Spleen (tissue), 11 donors: Measurements from ENCODE around the gene PCCB. TPM values are rescaled to one million over a fixed set of nuclear protein-coding genes. Genes with fewer than 3 reads are reported as not detected.

ENCODE experiments used
- DNase-seq: peaks from one replicate; pipeline ENCODE4 v3.0.0-alpha.2; 2020
- H3K27ac ChIP-seq, 8 donors: fragments of 200-600 bp; sonication (generic) in 7 of 8; 1 replicate in 4 of 8; 2 replicates in 4 of 8; pipeline versions ENCODE4 v1.5.0 to v1.8.0; 2016 to 2021; ENCODE audit warnings: inconsistent platforms in 4 of 8, mild to moderate bottlenecking in 4 of 8, moderate library complexity in 1 of 8
- H3K27me3 ChIP-seq, 7 donors: fragments of 200-600 bp; sonication (generic) in 6 of 7; replicated peaks in 1 of 7; 1 replicate in 4 of 7; 2 replicates in 3 of 7; pipeline versions ENCODE4 v1.5.0 to v1.8.0; 2016 to 2021; ENCODE audit warnings: inconsistent platforms in 3 of 7, mild to moderate bottlenecking in 1 of 7
- H3K36me3 ChIP-seq, 6 donors: fragments of 200-600 bp; sonication (generic) in 5 of 6; 1 replicate in 4 of 6; 2 replicates in 2 of 6; pipeline versions ENCODE4 v1.5.0 to v1.8.0; 2016 to 2021; ENCODE audit warnings: inconsistent platforms in 2 of 6
- H3K4me1 ChIP-seq, 6 donors: fragments of 200-600 bp; sonication (generic) in 5 of 6; 1 replicate in 3 of 6; 2 replicates in 3 of 6; pipeline versions ENCODE4 v1.5.0 to v1.8.0; 2016 to 2021; ENCODE audit warnings: inconsistent platforms in 3 of 6
- H3K4me3 ChIP-seq, 8 donors: fragments of 200-600 bp; sonication (generic) in 7 of 8; 1 replicate in 4 of 8; 2 replicates in 4 of 8; pipeline versions ENCODE4 v1.5.0 to v1.8.0; 2016 to 2021; ENCODE audit warnings: inconsistent platforms in 4 of 8, mild to moderate bottlenecking in 4 of 8, moderate library complexity in 2 of 8
- H3K9me3 ChIP-seq, 8 donors: fragments of 200-600 bp; sonication (generic) in 7 of 8; 1 replicate in 4 of 8; 2 replicates in 4 of 8; pipeline versions ENCODE4 v1.5.0 to v1.8.0; 2016 to 2021; ENCODE audit warnings: inconsistent platforms in 4 of 8
- POLR2A ChIP-seq, 3 donors: fragments of 450-650 bp; IDR thresholded peaks; one replicate each; pipeline ENCODE4 v1.5.1; 2017; ENCODE audit warnings: antibody characterized with exemption in 3 of 3, mild to moderate bottlenecking in 1 of 3
- POLR2AphosphoS5 ChIP-seq, 3 donors: sonication (generic); formaldehyde crosslinking; IDR thresholded peaks; one replicate each; pipeline ENCODE4 v1.5.1; 2017; ENCODE audit warnings: antibody characterized with exemption in 3 of 3
- WGBS, 5 donors: extraction: QIAGEN DNeasy Blood & Tissue Kit in 3 of 5; methylation state at CpG; one replicate each; pipeline versions ENCODE4 v1.1.5 to v1.1.7; 2013 to 2018; 5-methylcytosine and 5-hydroxymethylcytosine counted together
- intact Hi-C: fragments of 100-400 bp; cut with DNase I; formaldehyde crosslinking; loops from one replicate; pipeline ENCODE4 v1.15.0; 2023; ENCODE audit warnings: low total_unique reads
- polyA plus RNA-seq, 3 donors: library from polyadenylated mRNA; stranded (reverse); fragments of 200-250 nt; gene quantifications; one replicate each; pipeline ENCODE4 v1.2.1, GENCODE V29; 2013
- total RNA-seq, 7 donors: library from RNA; depleted of rRNA in 3 of 7; stranded (reverse); fragments of >200 nt in 3 of 7; fragmentation: NEBNext Ultra II Directional in 4 of 7; extraction: Animal tissue kit (Norgen Biotek cat#: 25700) in 4 of 7; gene quantifications; one replicate each; pipeline versions ENCODE4 v1.1.0 to v1.2.1, GENCODE V29; 2016 to 2021
- TF ChIP-seq, protein P1 (sequence below), 11 experiments: fragments of 200-600 bp in 7 of 11; fragments of 450-650 bp in 4 of 11; sonication (generic) in 4 of 11; IDR thresholded peaks in 8 of 11; conservative IDR thresholded peaks in 3 of 11; 1 replicate in 7 of 11; 2 replicates in 4 of 11; pipeline versions ENCODE4 v1.4.0 to v1.8.0; 2016 to 2021; ENCODE audit warnings: antibody characterized with exemption in 11 of 11, inconsistent platforms in 4 of 11, mild to moderate bottlenecking in 1 of 11
- donor health status: healthy with polysubstance abuse.
- donor health status: DM: no; HTN: no; CAD: no; lungs with moderate emphysema.
- donor health status: DM: no; HTN: no; CAD: no.
- donor health status: Bipolar disorder and iron deficiency.
- donor health status: healthy.
- donor health status: DM: no; HTN: no; CAD: no.
- donor health status: DM: yes; HTN: yes; CAD: no.

PCCB gene
- total and polyA plus RNA-seq, 10 donors: 11.9 to 24.7 (median 19.9) TPM

DNA sequence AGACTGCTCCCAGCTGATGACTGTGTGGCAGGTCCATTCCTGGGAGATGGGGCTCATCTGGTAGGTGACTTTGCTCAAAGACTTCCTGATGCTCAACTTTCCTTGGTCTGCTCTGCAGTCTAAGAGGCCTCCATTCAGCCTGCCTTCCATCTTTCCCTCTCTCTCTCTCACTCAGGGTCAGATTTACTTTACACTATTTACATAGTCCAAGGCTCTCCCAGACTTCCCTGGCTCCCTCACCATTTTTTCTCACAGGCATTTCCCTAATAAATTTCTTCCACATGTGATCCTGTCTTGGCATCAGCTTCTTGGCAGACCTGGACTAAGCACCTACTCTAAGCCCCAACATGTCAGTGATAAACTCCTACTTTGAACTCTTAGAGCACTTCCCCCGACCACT, 13.0 kb upstream of the PCCB start:
- Histone ChIP-seq H3K27me3 (peaks cover 0 to 4% (median 0%) of the 10 kb centered on the region in 7 donors), H3K4me1 (no peaks in the 10 kb centered on the region), H3K27ac (no peak overlapping the region), H3K4me3 (no peak overlapping the region), H3K36me3 (no peaks in the 10 kb centered on the region), H3K9me3 (no peaks in the 10 kb centered on the region)
- WGBS, 5 donors: 68 to 84% (median 73%) methylated on average over 1 of the region's 1 CpG
- intact Hi-C loops: no loop called here
- DNase-seq: no peak
- no peak for TF ChIP-seq POLR2A (IDR thresholded peaks at IDR 0.05)
- TF ChIP-seq, protein P1, sequence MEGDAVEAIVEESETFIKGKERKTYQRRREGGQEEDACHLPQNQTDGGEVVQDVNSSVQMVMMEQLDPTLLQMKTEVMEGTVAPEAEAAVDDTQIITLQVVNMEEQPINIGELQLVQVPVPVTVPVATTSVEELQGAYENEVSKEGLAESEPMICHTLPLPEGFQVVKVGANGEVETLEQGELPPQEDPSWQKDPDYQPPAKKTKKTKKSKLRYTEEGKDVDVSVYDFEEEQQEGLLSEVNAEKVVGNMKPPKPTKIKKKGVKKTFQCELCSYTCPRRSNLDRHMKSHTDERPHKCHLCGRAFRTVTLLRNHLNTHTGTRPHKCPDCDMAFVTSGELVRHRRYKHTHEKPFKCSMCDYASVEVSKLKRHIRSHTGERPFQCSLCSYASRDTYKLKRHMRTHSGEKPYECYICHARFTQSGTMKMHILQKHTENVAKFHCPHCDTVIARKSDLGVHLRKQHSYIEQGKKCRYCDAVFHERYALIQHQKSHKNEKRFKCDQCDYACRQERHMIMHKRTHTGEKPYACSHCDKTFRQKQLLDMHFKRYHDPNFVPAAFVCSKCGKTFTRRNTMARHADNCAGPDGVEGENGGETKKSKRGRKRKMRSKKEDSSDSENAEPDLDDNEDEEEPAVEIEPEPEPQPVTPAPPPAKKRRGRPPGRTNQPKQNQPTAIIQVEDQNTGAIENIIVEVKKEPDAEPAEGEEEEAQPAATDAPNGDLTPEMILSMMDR (IDR thresholded peaks at IDR 0.05 in 8 of 11, conservative IDR thresholded peaks at IDR 0.05 in 3 of 11): no peak
- TF ChIP-seq POLR2AphosphoS5 (IDR thresholded peaks at IDR 0.05): no peak

DNA sequence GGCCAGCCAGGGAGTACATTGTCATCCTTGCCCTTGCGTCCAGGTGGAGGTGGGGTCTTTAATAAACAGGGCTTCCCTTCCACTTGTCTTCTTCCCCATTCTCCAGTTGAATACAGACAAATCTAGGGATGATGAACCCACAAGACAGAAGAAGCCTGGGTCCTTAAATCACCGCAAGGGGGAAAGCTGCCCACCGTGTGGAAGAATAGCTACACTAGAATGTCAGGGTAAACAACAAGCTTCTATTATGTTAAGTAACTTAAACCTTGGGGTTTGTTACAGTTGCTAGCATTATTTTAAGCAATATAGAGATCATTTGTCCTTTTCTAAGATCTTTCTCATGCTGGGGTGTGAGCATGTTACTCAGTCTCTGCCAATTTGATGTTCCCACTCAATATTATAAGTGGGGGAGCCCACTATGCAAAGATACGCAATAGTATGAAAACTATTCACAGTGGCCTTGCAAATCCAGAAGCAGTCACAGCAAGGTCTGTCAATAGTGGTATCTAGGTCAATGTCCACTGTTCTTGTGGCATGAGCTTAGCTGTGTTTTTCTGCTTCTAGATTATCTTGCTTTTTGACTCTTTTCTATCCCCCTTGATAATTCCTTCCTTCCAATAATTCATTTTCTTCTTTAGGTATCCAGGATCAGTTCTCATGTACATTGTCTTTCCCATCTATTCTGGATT, 12.0 kb upstream of the PCCB start:
- WGBS, 5 donors: 80 to 93% (median 83%) methylated on average over 4 of the region's 4 CpGs
- Histone ChIP-seq H3K27ac (no peak overlapping the region), H3K36me3 (no peaks in the 10 kb centered on the region), H3K4me3 (no peak overlapping the region), H3K27me3 (peaks cover 0 to 4% (median 0%) of the 10 kb centered on the region in 7 donors), H3K9me3 (no peaks in the 10 kb centered on the region), H3K4me1 (no peaks in the 10 kb centered on the region)
- no peak for DNase-seq
- no peak for TF ChIP-seq POLR2A (IDR thresholded peaks at IDR 0.05)
- TF ChIP-seq POLR2AphosphoS5 (IDR thresholded peaks at IDR 0.05): no peak
- TF ChIP-seq, protein P1 (IDR thresholded peaks at IDR 0.05 in 8 of 11, conservative IDR thresholded peaks at IDR 0.05 in 3 of 11): no peak
- intact Hi-C loops: no loop called here

DNA sequence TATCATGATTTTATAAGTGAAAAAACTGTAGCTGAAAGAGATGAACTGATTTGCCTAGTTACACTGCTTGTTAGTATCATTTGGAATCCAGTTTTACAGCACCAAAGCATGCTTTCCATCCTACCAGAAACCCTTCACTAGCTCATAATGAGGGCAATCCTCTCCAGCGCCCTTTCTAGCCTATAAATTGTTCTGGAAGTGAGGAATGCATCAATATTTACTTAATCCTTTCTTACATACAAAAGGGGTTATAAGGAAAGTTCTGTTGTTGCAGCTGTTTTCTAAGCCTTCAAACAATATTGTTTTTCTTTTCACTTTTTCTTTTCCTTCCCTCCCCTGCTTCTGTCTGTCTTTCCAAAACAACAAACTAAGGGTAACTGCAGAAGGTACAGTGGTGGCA, 11.0 kb upstream of the PCCB start:
- Histone ChIP-seq H3K4me1 (no peaks in the 10 kb centered on the region), H3K9me3 (no peaks in the 10 kb centered on the region), H3K4me3 (no peak overlapping the region), H3K27ac (no peak overlapping the region), H3K36me3 (no peaks in the 10 kb centered on the region), H3K27me3 (peaks cover 0 to 4% (median 0%) of the 10 kb centered on the region in 7 donors)
- TF ChIP-seq POLR2A (IDR thresholded peaks at IDR 0.05) (no peak), POLR2AphosphoS5 (IDR thresholded peaks at IDR 0.05) (no peak)
- TF ChIP-seq, protein P1 (IDR thresholded peaks at IDR 0.05 in 8 of 11, conservative IDR thresholded peaks at IDR 0.05 in 3 of 11): no peak
- intact Hi-C loops: no loop called here
- WGBS, 5 donors: 64 to 90% (median 68%) methylated on average over 1 of the region's 1 CpG
- no peak for DNase-seq

DNA sequence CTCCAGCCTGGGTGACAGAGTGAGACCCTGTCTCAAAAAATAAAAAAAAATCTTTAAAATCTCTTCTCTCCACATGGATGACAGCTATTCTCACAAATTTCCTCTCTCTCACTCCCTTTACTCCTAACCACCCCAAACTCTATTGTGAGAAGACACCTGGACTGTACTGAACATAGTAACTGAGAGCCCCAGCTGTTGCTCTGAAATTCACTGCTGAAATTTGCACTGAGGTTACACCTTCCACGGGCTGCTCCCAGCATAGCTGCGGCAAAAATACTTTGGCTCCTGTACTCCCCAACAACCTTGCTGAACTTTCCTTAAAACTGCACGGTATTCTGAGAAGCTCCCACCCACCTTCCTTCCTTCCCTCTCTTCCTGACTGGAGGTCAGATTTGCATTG, 4.4 kb upstream of the PCCB start:
- WGBS, 5 donors: 36 to 51% (median 47%) methylated on average over 3 of the region's 3 CpGs
- H3K36me3 ChIP-seq: no peaks in the 10 kb centered on the region
- DNase-seq: no peak
- peaks cover 0 to 8% (median 6%) of the 10 kb centered on the region in 6 donors for H3K4me1 ChIP-seq
- TF ChIP-seq, protein P1 (IDR thresholded peaks at IDR 0.05 in 8 of 11, conservative IDR thresholded peaks at IDR 0.05 in 3 of 11): no peak
- TF ChIP-seq POLR2AphosphoS5 (IDR thresholded peaks at IDR 0.05) (no peak), POLR2A (IDR thresholded peaks at IDR 0.05) (no peak)
- H3K9me3 ChIP-seq: no peaks in the 10 kb centered on the region
- H3K27ac ChIP-seq: no peak overlapping the region
- no peaks in the 10 kb centered on the region for H3K27me3 ChIP-seq
- intact Hi-C loops: loop anchor here (5.0 to 10.0 kb wide), 2 partner anchors 51 to 168 kb away; partner anchors contain the start of gene MSL2
- no peak overlapping the region for H3K4me3 ChIP-seq
